ENCODE data around the gene TGM5.

DNA sequence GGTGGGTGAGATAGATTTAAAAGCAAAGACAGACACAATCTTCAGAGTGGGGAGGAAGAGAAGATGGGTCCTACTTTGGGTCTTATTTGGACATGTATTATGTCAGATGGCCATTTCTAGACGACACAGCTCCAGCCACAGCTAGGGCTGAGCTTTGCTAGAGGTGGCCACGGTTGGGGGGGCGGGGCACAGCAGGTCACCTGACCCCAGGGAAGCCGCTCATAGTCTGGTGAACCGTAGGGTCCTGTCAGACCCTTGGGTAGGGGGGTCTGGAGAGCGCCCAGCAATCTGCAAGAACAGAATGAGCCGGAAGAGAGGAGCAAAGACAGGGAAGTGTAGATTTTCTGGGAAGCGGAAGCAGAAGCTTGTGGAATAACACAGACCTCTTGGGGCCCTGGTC is 52.6 kb downstream of the TGM5 start:
- TF ChIP-seq POLR2A (IDR thresholded peaks at IDR 0.05; ENCODE audit: low read depth, low read length) (no peak), POLR2AphosphoS5 (IDR thresholded peaks at IDR 0.05; ENCODE audit: low read depth, low read length) (no peak), TAF1 (IDR thresholded peaks at IDR 0.05; ENCODE audit: low read depth, low read length) (no peak)

Data from GM12891 (cell line).